Motor neuron (in vitro differentiated cells): ENCODE results near the gene KIAA0586. TPM values are rescaled to one million over a fixed set of nuclear protein-coding genes. Genes with fewer than 3 reads are reported as not detected.
A peak's percentile ranks its signal among the peaks of the same experiment; 100 is the strongest.
"Not testable (repeated sequence)": the region's sequence is repeated elsewhere in the genome, so short reads cannot be mapped to it uniquely, and the experiment has no call there.

ENCODE experiments used
- ATAC-seq, 8 experiments: fragments of 200-7000 bp; cut with Tn5 transposase; replicated peaks in 6 of 8; 2 replicates each; pipeline ENCODE4 v1.8.0; 2021; ENCODE audit warnings: mild to moderate bottlenecking in 8 of 8, moderate library complexity in 8 of 8
- H3K27ac ChIP-seq, 2 donors: fragments of 250-450 bp; sonication (Bioruptor Pico); 2 replicates each; pipeline ENCODE4 v1.9.0; 2021; ENCODE audit warnings: antibody characterized with exemption in 2 of 2, mild to moderate bottlenecking in 2 of 2, moderate library complexity in 1 of 2
- H3K4me1 ChIP-seq, 2 donors: fragments of 250-450 bp; sonication (Bioruptor Pico); replicated peaks in 1 of 2; 2 replicates each; pipeline ENCODE4 v1.6.1; 2021; ENCODE audit warnings: antibody characterized with exemption in 2 of 2, mild to moderate bottlenecking in 2 of 2, moderate library complexity in 1 of 2
- H3K4me3 ChIP-seq, 5 donors: fragments of 250-450 bp; sonication (Bioruptor Pico); 2 replicates each; pipeline ENCODE4 v1.9.0; 2021; ENCODE audit warnings: antibody characterized with exemption in 5 of 5, mild to moderate bottlenecking in 5 of 5, moderate library complexity in 4 of 5
- WGBS, 10 experiments: fragments of 450-650 bp; shearing (Covaris generic); methylation state at CpG; one replicate each; pipeline ENCODE4 v1.0.0; 2022; 5-methylcytosine and 5-hydroxymethylcytosine counted together
- in situ Hi-C, 9 experiments: fragments of 400-800 bp; cut with MboI; loops; one replicate each; pipeline ENCODE4 v1.15.0; 2021; ENCODE audit warnings: low sequenced_read_pairs in 9 of 9, low pct_unique_long_range_greater_than_20kb in 2 of 9; ENCODE audit not compliant: unreplicated experiment in 9 of 9
- total RNA-seq, 8 experiments: library from RNA; unstranded; fragments of 300-600 nt; gene quantifications; 2 replicates each; pipeline versions ENCODE4 v1.2.3 to v1.2.4, GENCODE V29; 2022

KIAA0586 gene
- total RNA-seq, 8 experiments from 2014 or later, result 13.2 to 29.8 (median 17.8) TPM

- 60 to 100% (median 100%) methylated on average over 1 to 3 of the region's 3 CpGs; no CpG with 5 or more reads in 4 of the 10 experiments for WGBS, 10 experiments
- no peak for ATAC-seq
- in situ Hi-C loops, result no loop called here
These were observed 139.5 kb downstream of the KIAA0586 start for GRCh38 chr14:58566979-58567378.

GRCh38 chr14:58568322-58568721 lies 140.8 kb downstream of the KIAA0586 start:
- peak in 5 of 8 experiments; percentile 51 to 57 (median 53) for ATAC-seq
- Histone ChIP-seq H3K4me3 (no peak overlapping the region), H3K4me1 (peaks cover 14 to 30% of the 10 kb centered on the region in 2 donors), H3K27ac (no peak overlapping the region)
- in situ Hi-C loops, result no loop called here
- 0 to 94% (median 64%) methylated on average over 1 to 3 of the region's 3 CpGs; no CpG with 5 or more reads in 1 of the 10 experiments for WGBS, 10 experiments

More at GRCh38 chr14:58566979-58567378, 139.5 kb downstream of the KIAA0586 start:
- H3K27ac ChIP-seq, result no peak overlapping the region
- H3K4me1 ChIP-seq, result peaks cover 3 to 19% of the 10 kb centered on the region in 2 donors
- H3K4me3 ChIP-seq, result no peak overlapping the region

GRCh38 chr14:58571256-58571655 lies 143.7 kb downstream of the KIAA0586 start:
- H3K4me3 ChIP-seq, result no peak overlapping the region
- H3K27ac ChIP-seq, result no peak overlapping the region
- in situ Hi-C loops, result no loop called here
- no peak for ATAC-seq
- WGBS, 10 experiments, result 76 to 100% (median 90%) methylated on average over 1 to 5 of the region's 7 CpGs; no CpG with 5 or more reads in 1 of the 10 experiments
- H3K4me1 ChIP-seq, result peaks cover 15 to 36% of the 10 kb centered on the region in 2 donors

- peak in 7 of 8 experiments; percentile 26 to 80 (median 60) for ATAC-seq
- 10 to 100% (median 45%) methylated on average over 1 to 8 of the region's 9 CpGs; no CpG with 5 or more reads in 1 of the 10 experiments for WGBS, 10 experiments
- no peak overlapping the region for H3K4me3 ChIP-seq
- H3K4me1 ChIP-seq, result peaks cover 15 to 36% of the 10 kb centered on the region in 2 donors
- in situ Hi-C loops, result no loop called here
- H3K27ac ChIP-seq, result no peak overlapping the region
These were observed 144.4 kb downstream of the KIAA0586 start for GRCh38 chr14:58571769-58572472.

GRCh38 chr14:58572473-58572853 lies 144.9 kb downstream of the KIAA0586 start:
- peaks cover 15 to 36% of the 10 kb centered on the region in 2 donors for H3K4me1 ChIP-seq
- in situ Hi-C loops, result no loop called here
- H3K27ac ChIP-seq, result no peak overlapping the region
- 71 to 100% (median 100%) methylated on average over 1 of the region's 1 CpG; no CpG with 5 or more reads in 5 of the 10 experiments for WGBS, 10 experiments
- ATAC-seq, result peak in 3 of 8 experiments; percentile 14 to 25 (median 20)
- no peak overlapping the region for H3K4me3 ChIP-seq

GRCh38 chr14:58572863-58573262 lies 145.3 kb downstream of the KIAA0586 start:
- in situ Hi-C loops, result no loop called here
- peak in 2 of 8 experiments; percentile 57 to 63 for ATAC-seq
- WGBS, 10 experiments, result 44 to 100% (median 79%) methylated on average over 1 to 2 of the region's 2 CpGs; no CpG with 5 or more reads in 2 of the 10 experiments
- Histone ChIP-seq H3K27ac (no peak overlapping the region), H3K4me3 (no peak overlapping the region), H3K4me1 (peaks cover 15 to 36% of the 10 kb centered on the region in 2 donors)

GRCh38 chr14:58574623-58575022 lies 147.1 kb downstream of the KIAA0586 start:
- WGBS, 10 experiments, result 44 to 100% (median 85%) methylated on average over 1 to 2 of the region's 2 CpGs; no CpG with 5 or more reads in 2 of the 10 experiments
- Histone ChIP-seq H3K27ac (no peak overlapping the region), H3K4me3 (no peak overlapping the region), H3K4me1 (peaks cover 15 to 25% of the 10 kb centered on the region in 2 donors)
- ATAC-seq, result no peak
- in situ Hi-C loops, result no loop called here

GRCh38 chr14:58575956-58576355 lies 148.4 kb downstream of the KIAA0586 start:
- no peak for ATAC-seq
- Histone ChIP-seq H3K4me3 (no peak overlapping the region), H3K4me1 (peaks cover 15 to 25% of the 10 kb centered on the region in 2 donors), H3K27ac (no peak overlapping the region)
- in situ Hi-C loops, result no loop called here
- 0 to 88% (median 14%) methylated on average over 1 of the region's 1 CpG; no CpG with 5 or more reads in 5 of the 10 experiments for WGBS, 10 experiments

GRCh38 chr14:58580035-58580434 lies 152.5 kb downstream of the KIAA0586 start:
- in situ Hi-C loops, ATAC-seq, H3K4me3 ChIP-seq: not testable (repeated sequence)

GRCh38 chr14:58581389-58581788 lies 153.9 kb downstream of the KIAA0586 start:
- H3K27ac ChIP-seq, H3K4me3 ChIP-seq, ATAC-seq, in situ Hi-C loops, H3K4me1 ChIP-seq: not testable (repeated sequence)
- WGBS, 10 experiments, result 50 to 100% (median 71%) methylated on average over 1 of the region's 1 CpG; no CpG with 5 or more reads in 4 of the 10 experiments

More at GRCh38 chr14:58580035-58580434, 152.5 kb downstream of the KIAA0586 start:
- H3K27ac ChIP-seq, H3K4me1 ChIP-seq: not testable (repeated sequence)

- ATAC-seq, result peak in 3 of 8 experiments; percentile 16 to 69 (median 25)
- no peak overlapping the region for H3K4me3 ChIP-seq
- no peak overlapping the region for H3K27ac ChIP-seq
- in situ Hi-C loops, result no loop called here
- WGBS, 10 experiments, result 0 to 100% (median 80%) methylated on average over 1 of the region's 1 CpG; no CpG with 5 or more reads in 1 of the 10 experiments
- H3K4me1 ChIP-seq, result no peaks in the 10 kb centered on the region
These were observed 156.9 kb downstream of the KIAA0586 start for GRCh38 chr14:58584383-58584782.

GRCh38 chr14:58587271-58587670 lies 159.8 kb downstream of the KIAA0586 start:
- H3K27ac ChIP-seq, result no peak overlapping the region
- no peaks in the 10 kb centered on the region for H3K4me1 ChIP-seq
- ATAC-seq, result no peak
- WGBS, 10 experiments, result 0 to 100% (median 80%) methylated on average over 1 of the region's 1 CpG; no CpG with 5 or more reads in 3 of the 10 experiments
- H3K4me3 ChIP-seq, result no peak overlapping the region
- in situ Hi-C loops, result no loop called here

GRCh38 chr14:58588321-58588720 lies 160.8 kb downstream of the KIAA0586 start:
- 40 to 100% (median 81%) methylated on average over 1 to 5 of the region's 18 CpGs; no CpG with 5 or more reads in 5 of the 10 experiments for WGBS, 10 experiments
- in situ Hi-C loops, H3K4me3 ChIP-seq, H3K27ac ChIP-seq, ATAC-seq, H3K4me1 ChIP-seq: not testable (repeated sequence)
